ENCODE measurements around the gene SORCS2. TPM values are rescaled to one million over a fixed set of nuclear protein-coding genes. Genes with fewer than 3 reads are reported as not detected.

Gene SORCS2
- total RNA-seq, 1 experiment from 2014 or later: 0.15 TPM

GRCh38 chr4:7166237-7166636 is 26.1 kb upstream of the SORCS2 start:
- ATAC-seq: no peak
- BruUV-seq (replicated peaks): no TSS peak
- CTCF ChIA-PET: interaction anchor here (0.6 kb wide), 1 partner anchor 526 kb away, joined by 3 read pairs; no protein-coding TSS in a partner anchor
- Histone ChIP-seq H3K4me1 (ENCODE audit: control insufficient read depth, insufficient read depth, low read length) (no peaks in the 10 kb centered on the region), H3K9me3 (ENCODE audit: control insufficient read depth, insufficient read depth, low read depth, low read length) (no peaks in the 10 kb centered on the region), H3K4me3 (ENCODE audit: low read depth in 2 of 2, low read length in 2 of 2) (no peak overlapping the region), H3K27me3 (ENCODE audit: control insufficient read depth, insufficient read depth, low read length) (no peaks in the 10 kb centered on the region), H3K27ac (ENCODE audit: low read length) (no peak overlapping the region), H3K36me3 (ENCODE audit: control insufficient read depth, insufficient read depth, low read length) (no peaks in the 10 kb centered on the region)
- in situ Hi-C loops (cut with HindIII; ENCODE audit: low pct_unique_long_range_greater_than_20kb, low sequenced_read_pairs) (no loop called here), intact Hi-C loops (cut with micrococcal nuclease; ENCODE audit: unreplicated experiment) (no loop called here)
- TF ChIP-seq POLR2AphosphoS5 (IDR thresholded peaks at IDR 0.05; ENCODE audit: low read depth, low read length): no peak
- no peak for TF ChIP-seq TCF7L2 (IDR thresholded peaks at IDR 0.05; ENCODE audit: low read depth, low read length)
- no peak for TF ChIP-seq CTCF (IDR thresholded peaks at IDR 0.05)
- no peak for TF ChIP-seq REST (IDR thresholded peaks at IDR 0.05; ENCODE audit: insufficient read depth in 1 of 2, low read depth in 2 of 2, low read length in 1 of 2)
- no peak for TF ChIP-seq SIN3A (IDR thresholded peaks at IDR 0.05; ENCODE audit: borderline replicate concordance, insufficient read depth, low read depth, low read length)
- POLR2A ChIA-PET: no interaction called here
- DNase-seq (ENCODE audit: low read depth, low spot score): no peak

GRCh38 chr4:7166981-7167700 is 25.2 kb upstream of the SORCS2 start:
- no TSS peak for BruUV-seq (replicated peaks)

More at GRCh38 chr4:7166981-7167700, 25.2 kb upstream of the SORCS2 start:
- Histone ChIP-seq H3K36me3 (ENCODE audit: control insufficient read depth, insufficient read depth, low read length) (no peaks in the 10 kb centered on the region), H3K9me3 (ENCODE audit: control insufficient read depth, insufficient read depth, low read depth, low read length) (no peaks in the 10 kb centered on the region), H3K27ac (ENCODE audit: low read length) (no peak overlapping the region), H3K27me3 (ENCODE audit: control insufficient read depth, insufficient read depth, low read length) (no peaks in the 10 kb centered on the region), H3K4me3 (ENCODE audit: low read depth in 2 of 2, low read length in 2 of 2) (no peak overlapping the region), H3K4me1 (ENCODE audit: control insufficient read depth, insufficient read depth, low read length) (no peaks in the 10 kb centered on the region)
- no peak for DNase-seq (ENCODE audit: low read depth, low spot score)
- TF ChIP-seq REST (IDR thresholded peaks at IDR 0.05; ENCODE audit: insufficient read depth in 1 of 2, low read depth in 2 of 2, low read length in 1 of 2): no peak
- no peak for TF ChIP-seq SIN3A (IDR thresholded peaks at IDR 0.05; ENCODE audit: borderline replicate concordance, insufficient read depth, low read depth, low read length)
- no peak for TF ChIP-seq TCF7L2 (IDR thresholded peaks at IDR 0.05; ENCODE audit: low read depth, low read length)
- no peak for TF ChIP-seq POLR2AphosphoS5 (IDR thresholded peaks at IDR 0.05; ENCODE audit: low read depth, low read length)
- TF ChIP-seq CTCF (IDR thresholded peaks at IDR 0.05): no peak
- intact Hi-C loops (cut with micrococcal nuclease; ENCODE audit: unreplicated experiment) (no loop called here), in situ Hi-C loops (cut with HindIII; ENCODE audit: low pct_unique_long_range_greater_than_20kb, low sequenced_read_pairs) (no loop called here)
- CTCF ChIA-PET: interaction anchor here (0.5 kb wide), 1 partner anchor 449 kb away, joined by 8 read pairs; no protein-coding TSS in a partner anchor
- POLR2A ChIA-PET: no interaction called here
- ATAC-seq: no peak

Measured in Panc1 (cell line).